HL-60 (cell line): ENCODE results near the gene C17orf50.

Experiments
- DNase-seq, 2 experiments: peaks; one replicate each; pipeline ENCODE4 v3.0.0-alpha.2; 2010 to 2020; ENCODE audit warnings: low read depth in 1 of 2, low spot score in 1 of 2
- H3K27ac ChIP-seq: fragments of 250-450 bp; sonication (Bioruptor Pico); replicated peaks from 2 replicates; pipeline ENCODE4 v1.5.1; 2020; ENCODE audit warnings: mild to moderate bottlenecking, moderate library complexity
- H3K27me3 ChIP-seq: fragments of 250-450 bp; sonication (Bioruptor Pico); 2 replicates; pipeline ENCODE4 v1.5.1; 2021; ENCODE audit warnings: mild to moderate bottlenecking, moderate library complexity; ENCODE audit not compliant: insufficient read depth, poor library complexity, severe bottlenecking
- H3K4me3 ChIP-seq: replicated peaks from 2 replicates; pipeline ENCODE4 v1.5.1; 2011; ENCODE audit warnings: mild to moderate bottlenecking, control low read depth, low read length; ENCODE audit not compliant: insufficient read depth
- GABPA ChIP-seq: IDR thresholded peaks from 2 replicates; pipeline ENCODE4 v1.6.1; 2012; ENCODE audit warnings: low read depth
- POLR2AphosphoS5 ChIP-seq: IDR thresholded peaks from 2 replicates; pipeline ENCODE4 v1.6.1; 2012; ENCODE audit warnings: low read depth
- SPI1 ChIP-seq: IDR thresholded peaks from 2 replicates; pipeline ENCODE4 v1.6.1; 2012; ENCODE audit warnings: low read depth, mild to moderate bottlenecking, borderline replicate concordance
- TF ChIP-seq, protein P1 (sequence below): IDR thresholded peaks from 2 replicates; pipeline ENCODE4 v1.6.1; 2012; ENCODE audit warnings: low read depth; ENCODE audit not compliant: insufficient replicate concordance
- TF ChIP-seq, protein P2 (sequence below): IDR thresholded peaks from one replicate; pipeline ENCODE4 v1.5.1; 2011; ENCODE audit warnings: low read length, control low read depth, inconsistent platforms; ENCODE audit not compliant: insufficient read depth

The C17orf50 gene

GRCh38 chr17:35740997-35741931 lies 19.4 kb upstream of the C17orf50 start:
- no peak for DNase-seq
- Histone ChIP-seq H3K4me3 (no peak overlapping the region), H3K27ac (no peak overlapping the region), H3K27me3 (peaks cover 17% of the 10 kb centered on the region)
- no peak for TF ChIP-seq POLR2AphosphoS5
- TF ChIP-seq SPI1, result no peak
- TF ChIP-seq, protein P1, sequence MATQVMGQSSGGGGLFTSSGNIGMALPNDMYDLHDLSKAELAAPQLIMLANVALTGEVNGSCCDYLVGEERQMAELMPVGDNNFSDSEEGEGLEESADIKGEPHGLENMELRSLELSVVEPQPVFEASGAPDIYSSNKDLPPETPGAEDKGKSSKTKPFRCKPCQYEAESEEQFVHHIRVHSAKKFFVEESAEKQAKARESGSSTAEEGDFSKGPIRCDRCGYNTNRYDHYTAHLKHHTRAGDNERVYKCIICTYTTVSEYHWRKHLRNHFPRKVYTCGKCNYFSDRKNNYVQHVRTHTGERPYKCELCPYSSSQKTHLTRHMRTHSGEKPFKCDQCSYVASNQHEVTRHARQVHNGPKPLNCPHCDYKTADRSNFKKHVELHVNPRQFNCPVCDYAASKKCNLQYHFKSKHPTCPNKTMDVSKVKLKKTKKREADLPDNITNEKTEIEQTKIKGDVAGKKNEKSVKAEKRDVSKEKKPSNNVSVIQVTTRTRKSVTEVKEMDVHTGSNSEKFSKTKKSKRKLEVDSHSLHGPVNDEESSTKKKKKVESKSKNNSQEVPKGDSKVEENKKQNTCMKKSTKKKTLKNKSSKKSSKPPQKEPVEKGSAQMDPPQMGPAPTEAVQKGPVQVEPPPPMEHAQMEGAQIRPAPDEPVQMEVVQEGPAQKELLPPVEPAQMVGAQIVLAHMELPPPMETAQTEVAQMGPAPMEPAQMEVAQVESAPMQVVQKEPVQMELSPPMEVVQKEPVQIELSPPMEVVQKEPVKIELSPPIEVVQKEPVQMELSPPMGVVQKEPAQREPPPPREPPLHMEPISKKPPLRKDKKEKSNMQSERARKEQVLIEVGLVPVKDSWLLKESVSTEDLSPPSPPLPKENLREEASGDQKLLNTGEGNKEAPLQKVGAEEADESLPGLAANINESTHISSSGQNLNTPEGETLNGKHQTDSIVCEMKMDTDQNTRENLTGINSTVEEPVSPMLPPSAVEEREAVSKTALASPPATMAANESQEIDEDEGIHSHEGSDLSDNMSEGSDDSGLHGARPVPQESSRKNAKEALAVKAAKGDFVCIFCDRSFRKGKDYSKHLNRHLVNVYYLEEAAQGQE, result no peak
- TF ChIP-seq, protein P2, sequence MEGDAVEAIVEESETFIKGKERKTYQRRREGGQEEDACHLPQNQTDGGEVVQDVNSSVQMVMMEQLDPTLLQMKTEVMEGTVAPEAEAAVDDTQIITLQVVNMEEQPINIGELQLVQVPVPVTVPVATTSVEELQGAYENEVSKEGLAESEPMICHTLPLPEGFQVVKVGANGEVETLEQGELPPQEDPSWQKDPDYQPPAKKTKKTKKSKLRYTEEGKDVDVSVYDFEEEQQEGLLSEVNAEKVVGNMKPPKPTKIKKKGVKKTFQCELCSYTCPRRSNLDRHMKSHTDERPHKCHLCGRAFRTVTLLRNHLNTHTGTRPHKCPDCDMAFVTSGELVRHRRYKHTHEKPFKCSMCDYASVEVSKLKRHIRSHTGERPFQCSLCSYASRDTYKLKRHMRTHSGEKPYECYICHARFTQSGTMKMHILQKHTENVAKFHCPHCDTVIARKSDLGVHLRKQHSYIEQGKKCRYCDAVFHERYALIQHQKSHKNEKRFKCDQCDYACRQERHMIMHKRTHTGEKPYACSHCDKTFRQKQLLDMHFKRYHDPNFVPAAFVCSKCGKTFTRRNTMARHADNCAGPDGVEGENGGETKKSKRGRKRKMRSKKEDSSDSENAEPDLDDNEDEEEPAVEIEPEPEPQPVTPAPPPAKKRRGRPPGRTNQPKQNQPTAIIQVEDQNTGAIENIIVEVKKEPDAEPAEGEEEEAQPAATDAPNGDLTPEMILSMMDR, result no peak
- TF ChIP-seq GABPA, result no peak

- Histone ChIP-seq H3K4me3 (no peak overlapping the region), H3K27ac (no peak overlapping the region), H3K27me3 (peaks cover 17% of the 10 kb centered on the region)
- DNase-seq, result no peak
- TF ChIP-seq, protein P2, result no peak
- no peak for TF ChIP-seq SPI1
Measured at GRCh38 chr17:35742496-35742895, 18.2 kb upstream of the C17orf50 start.

GRCh38 chr17:35742896-35743477 lies 17.7 kb upstream of the C17orf50 start:
- H3K4me3 ChIP-seq, result no peak overlapping the region
- H3K27me3 ChIP-seq, result peaks cover 17% of the 10 kb centered on the region
- DNase-seq, result no peak
- no peak overlapping the region for H3K27ac ChIP-seq
- TF ChIP-seq, protein P2, result no peak
- TF ChIP-seq POLR2AphosphoS5 (no peak), SPI1 (no peak), GABPA (no peak)
- TF ChIP-seq, protein P1, result no peak
